Skin of body (tissue), 2 donors: ENCODE data around the gene FAM13A. TPM values are rescaled to one million over a fixed set of nuclear protein-coding genes. Genes with fewer than 3 reads are reported as not detected.
"Not testable (repeated sequence)": the region's sequence is repeated elsewhere in the genome, so short reads cannot be mapped to it uniquely, and the experiment has no call there.

Source experiments
- DNase-seq: peaks from one replicate; lab custom pipeline; 2025; lab: John Stamatoyannopoulos, UW
- total RNA-seq: library from RNA; depleted of rRNA; stranded (reverse); fragments of >200 nt; gene quantifications from one replicate; pipeline ENCODE4 v1.2.3, GENCODE V29; 2014

Gene FAM13A
- total RNA-seq, 1 donor from 2014 or later = 71.2 TPM

- no peak for DNase-seq
Observed at GRCh38 chr4:89044147-89044900, 12.7 kb downstream of the FAM13A start.

GRCh38 chr4:89042055-89042454 is 14.9 kb downstream of the FAM13A start:
- no peak for DNase-seq

GRCh38 chr4:89039730-89040338 is 17.2 kb downstream of the FAM13A start:
- DNase-seq = no peak

- no peak for DNase-seq
Observed at GRCh38 chr4:89036535-89036934, 20.4 kb downstream of the FAM13A start.

- DNase-seq = no peak
Observed at GRCh38 chr4:89031272-89031671, 25.7 kb downstream of the FAM13A start.

GRCh38 chr4:89029591-89029990 is 27.4 kb downstream of the FAM13A start:
- DNase-seq = no peak

- no peak for DNase-seq
Observed at GRCh38 chr4:89026542-89026941, 30.4 kb downstream of the FAM13A start.

- peak; percentile 83 for DNase-seq
Observed at GRCh38 chr4:89024051-89024675, 32.8 kb downstream of the FAM13A start.

- DNase-seq = no peak
Observed at GRCh38 chr4:89023140-89023539, 33.8 kb downstream of the FAM13A start.

GRCh38 chr4:89022426-89023128 is 34.4 kb downstream of the FAM13A start:
- no peak for DNase-seq

GRCh38 chr4:89021684-89022083 is 35.3 kb downstream of the FAM13A start:
- no peak for DNase-seq

GRCh38 chr4:89021062-89021461 is 35.9 kb downstream of the FAM13A start:
- DNase-seq = no peak

- DNase-seq = not testable (repeated sequence)
Observed at GRCh38 chr4:89014897-89015296, 42.1 kb downstream of the FAM13A start.

- DNase-seq = no peak
Observed at GRCh38 chr4:89009761-89010369, 47.1 kb downstream of the FAM13A start.

- no peak for DNase-seq
Observed at GRCh38 chr4:89009115-89009514, 47.9 kb downstream of the FAM13A start.

GRCh38 chr4:89008166-89008565 is 48.8 kb downstream of the FAM13A start:
- no peak for DNase-seq

- DNase-seq = no peak
Observed at GRCh38 chr4:89007338-89007939, 49.5 kb downstream of the FAM13A start.

- no peak for DNase-seq
Observed at GRCh38 chr4:89006307-89006706, 50.7 kb downstream of the FAM13A start.

- DNase-seq = not testable (repeated sequence)
Observed at GRCh38 chr4:89005066-89005465, 51.9 kb downstream of the FAM13A start.

- DNase-seq = no peak
Observed at GRCh38 chr4:89001647-89002445, 55.1 kb downstream of the FAM13A start.
